Caco-2 (cell line): Measurements from ENCODE around the gene SPEM3. TPM values are rescaled to one million over a fixed set of nuclear protein-coding genes. Genes with fewer than 3 reads are reported as not detected.

Experiments used
- Bru-seq: library from RNA; stranded (reverse); fragments of 400-500 nt; gene quantifications from one replicate; lab custom pipeline; 2021; lab: Mats Ljungman, UMichigan
- BruChase-seq, 2 experiments: library from RNA; stranded (reverse); fragments of 400-500 nt; gene quantifications; one replicate each; lab custom pipeline; 2021; lab: Mats Ljungman, UMichigan
- BruUV-seq: library from RNA; stranded (reverse); fragments of 400-500 nt; replicated peaks from 2 replicates; lab custom pipeline; 2021; lab: Mats Ljungman, UMichigan
- CTCF ChIA-PET: fragments of 300-600 bp; sonication (Branson Sonifier 250); formaldehyde crosslinking; loops from one replicate; lab custom pipeline; 2022; ENCODE audit warnings: antibody characterized with exemption; lab: Charles Lee
- POLR2A ChIA-PET: fragments of 300-600 bp; sonication (Branson Sonifier 250); formaldehyde crosslinking; loops from one replicate; lab custom pipeline; 2022; ENCODE audit warnings: antibody characterized with exemption; lab: Charles Lee
- DNase-seq, 2 experiments: peaks; one replicate each; pipeline versions ENCODE4 v3.0.0 to v3.0.0-alpha.2; 2020 to 2022
- H3K27me3 ChIP-seq: replicated peaks from 2 replicates; pipeline ENCODE4 v1.6.0; 2011; ENCODE audit warnings: low read length; ENCODE audit not compliant: control insufficient read depth, insufficient read depth
- H3K36me3 ChIP-seq: 2 replicates; pipeline ENCODE4 v1.5.1; 2011; ENCODE audit warnings: low read length; ENCODE audit not compliant: control insufficient read depth, insufficient read depth
- H3K4me1 ChIP-seq: fragments of 250-450 bp; sonication (Bioruptor Pico); 2 replicates; pipeline ENCODE4 v1.5.1; 2020; ENCODE audit warnings: mild to moderate bottlenecking
- H3K4me3 ChIP-seq: 2 replicates; pipeline ENCODE4 v1.5.1; 2011; ENCODE audit warnings: low read depth, mild to moderate bottlenecking, control low read depth, low read length
- H3K9me3 ChIP-seq: fragments of 250-450 bp; sonication (Bioruptor Pico); 2 replicates; pipeline ENCODE4 v1.5.1; 2020; ENCODE audit warnings: mild to moderate bottlenecking, moderate library complexity
- H3K27ac Mint-ChIP-seq: one replicate; pipeline ENCODE4 v1.8.0; 2022; ENCODE audit warnings: mixed read lengths; ENCODE audit not compliant: unreplicated experiment
- H3K27me3 Mint-ChIP-seq: one replicate; pipeline ENCODE4 v1.8.0; 2022; ENCODE audit warnings: mixed read lengths; ENCODE audit not compliant: insufficient read depth, unreplicated experiment
- H3K36me3 Mint-ChIP-seq: one replicate; pipeline ENCODE4 v1.8.0; 2022; ENCODE audit warnings: mild to moderate bottlenecking, mixed read lengths; ENCODE audit not compliant: insufficient read depth, unreplicated experiment
- H3K4me1 Mint-ChIP-seq: one replicate; pipeline ENCODE4 v1.8.0; 2022; ENCODE audit warnings: low read depth, mixed read lengths; ENCODE audit not compliant: unreplicated experiment
- H3K4me3 Mint-ChIP-seq: one replicate; pipeline ENCODE4 v1.8.0; 2022; ENCODE audit warnings: mild to moderate bottlenecking, moderate library complexity, mixed read lengths; ENCODE audit not compliant: unreplicated experiment
- H3K9me3 Mint-ChIP-seq: one replicate; pipeline ENCODE4 v1.8.0; 2022; ENCODE audit warnings: mixed read lengths; ENCODE audit not compliant: unreplicated experiment
- CTCF ChIP-seq, 2 experiments: fragments of 200-600 bp in 1 of 2; IDR thresholded peaks; 1 replicate in 1 of 2; 2 replicates in 1 of 2; pipeline versions ENCODE4 v1.5.1 to v1.8.0; 2011 to 2022; ENCODE audit warnings: antibody characterized with exemption in 1 of 2, control low read depth in 1 of 2, inconsistent platforms in 1 of 2, low read depth in 1 of 2, low read length in 1 of 2, mild to moderate bottlenecking in 1 of 2, moderate library complexity in 1 of 2; ENCODE audit not compliant: insufficient read depth in 1 of 2, severe bottlenecking in 1 of 2, unreplicated experiment in 1 of 2
- intact Hi-C: fragments of 100-400 bp; cut with micrococcal nuclease; formaldehyde crosslinking; loops from one replicate; pipeline ENCODE4 v1.10.0; 2022; ENCODE audit not compliant: unreplicated experiment
- long read RNA-seq: library from polyadenylated mRNA; stranded (forward); transcript quantifications from one replicate; pipeline ENCODE4 v2.0.0, GENCODE V29; 2022
- total RNA-seq: library from RNA; stranded (reverse); gene quantifications from 2 replicates; pipeline ENCODE4 v1.2.3, GENCODE V29; 2022

SPEM3 gene
- not detected in 2 replicates for total RNA-seq
- Bru-seq, nascent RNA: not detected
- BruChase-seq, experiment 1, labeled RNA remaining after a 2-hour chase: percentile 20 among the genes with signal in this experiment
- BruChase-seq, experiment 2, labeled RNA remaining after a 6-hour chase: not detected
- long read RNA-seq: 0 reads

- Histone ChIP-seq H3K27me3 (no peaks in the 10 kb centered on the region), H3K4me3 (no peak within 1 kb of the TSS), H3K4me1 (no peaks in the 10 kb centered on the region), H3K9me3 (no peaks in the 10 kb centered on the region), H3K36me3 (no peaks in the 10 kb centered on the region)
- H3K27me3 Mint-ChIP-seq: no peaks in the 10 kb centered on the region
- no TSS peak for BruUV-seq
- H3K4me1 Mint-ChIP-seq: no peaks in the 10 kb centered on the region
- TF ChIP-seq CTCF (IDR thresholded peaks at IDR 0.05; ENCODE audit: insufficient read depth in 1 of 2, low read depth in 1 of 2, low read length in 1 of 2, severe bottlenecking in 1 of 2, unreplicated experiment in 1 of 2): no peak
- DNase-seq: no peak
- H3K4me3 Mint-ChIP-seq: no peak within 1 kb of the TSS
- H3K9me3 Mint-ChIP-seq: no peaks in the 10 kb centered on the region
- ChIA-PET CTCF (no interaction called here), POLR2A (no interaction called here)
- H3K36me3 Mint-ChIP-seq: no peaks in the 10 kb centered on the region
- H3K27ac Mint-ChIP-seq: no peak within 1 kb of the TSS
- intact Hi-C loops: no loop called here
Measured at GRCh38 chr17:7428557-7428956, at the start of gene SPEM3. SPEM3 (plus strand) TSS chr17:7428857; CDS start chr17:7428903, 46 bp downstream.

DNA sequence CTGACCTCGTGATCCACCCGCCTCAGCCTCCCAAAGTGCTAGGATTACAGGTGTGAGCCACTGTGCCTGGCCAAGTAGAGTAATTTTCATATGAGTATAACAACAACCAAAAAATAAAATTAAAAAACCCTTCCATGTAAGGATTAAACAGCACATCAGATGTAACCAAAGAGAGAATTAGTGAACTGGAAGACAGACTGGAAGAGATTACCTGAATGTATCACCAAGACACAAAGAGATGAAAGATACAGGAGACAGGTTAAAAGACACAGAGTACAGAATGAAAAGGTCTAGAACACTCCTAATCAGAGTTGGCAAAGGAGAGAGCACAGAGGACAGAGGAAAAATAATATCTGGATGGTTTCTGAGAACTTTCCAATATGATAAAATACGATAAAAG is 49.5 kb upstream of the SPEM3 start:
- H3K4me1 ChIP-seq: no peaks in the 10 kb centered on the region
- Mint-ChIP-seq H3K4me1 (peaks cover 7% of the 10 kb centered on the region), H3K9me3 (no peaks in the 10 kb centered on the region), H3K27me3 (no peaks in the 10 kb centered on the region), H3K4me3 (peak overlapping the region; percentile 12), H3K36me3 (peaks cover 5% of the 10 kb centered on the region), H3K27ac (no peak overlapping the region)
- DNase-seq: no peak
- no peak for TF ChIP-seq CTCF (IDR thresholded peaks at IDR 0.05; ENCODE audit: insufficient read depth in 1 of 2, low read depth in 1 of 2, low read length in 1 of 2, severe bottlenecking in 1 of 2, unreplicated experiment in 1 of 2)
- BruUV-seq: no TSS peak
- ChIA-PET CTCF (no interaction called here), POLR2A (no interaction called here)
- no peaks in the 10 kb centered on the region for H3K27me3 ChIP-seq
- no peaks in the 10 kb centered on the region for H3K9me3 ChIP-seq
- intact Hi-C loops: no loop called here
- H3K36me3 ChIP-seq: no peaks in the 10 kb centered on the region
- no peak overlapping the region for H3K4me3 ChIP-seq

- DNase-seq: peak in 1 of 2 experiments; percentile 13
- ChIA-PET CTCF (interaction anchor here (1.7 kb wide), 1 partner anchor 24 kb away, joined by 7 read pairs; the partner anchor contains the start of gene TMEM256), POLR2A (interaction anchor here (0.6 to 1.3 kb wide), 2 partner anchors 23 to 130 kb away, joined by 4 to 11 read pairs; partner anchors contain the start of gene TMEM256)
- BruUV-seq: no TSS peak
- Histone ChIP-seq H3K36me3 (no peaks in the 10 kb centered on the region), H3K4me1 (no peaks in the 10 kb centered on the region), H3K27me3 (no peaks in the 10 kb centered on the region), H3K9me3 (no peaks in the 10 kb centered on the region), H3K4me3 (peak overlapping the region; percentile 55)
- intact Hi-C loops: loop anchor here (1.0 kb wide), 1 partner anchor 24 kb away; the partner anchor contains the start of gene TMEM256
- Mint-ChIP-seq H3K36me3 (peaks cover 5% of the 10 kb centered on the region), H3K27ac (peak overlapping the region; percentile 2), H3K4me1 (peaks cover 7% of the 10 kb centered on the region), H3K4me3 (peak overlapping the region; percentile 80), H3K9me3 (no peaks in the 10 kb centered on the region), H3K27me3 (no peaks in the 10 kb centered on the region)
- TF ChIP-seq CTCF (IDR thresholded peaks at IDR 0.05; ENCODE audit: insufficient read depth in 1 of 2, low read depth in 1 of 2, low read length in 1 of 2, severe bottlenecking in 1 of 2, unreplicated experiment in 1 of 2): no peak
Measured at GRCh38 chr17:7380321-7380720, 48.3 kb upstream of the SPEM3 start.
